ENCODE results near the gene KIAA1328.

DNA sequence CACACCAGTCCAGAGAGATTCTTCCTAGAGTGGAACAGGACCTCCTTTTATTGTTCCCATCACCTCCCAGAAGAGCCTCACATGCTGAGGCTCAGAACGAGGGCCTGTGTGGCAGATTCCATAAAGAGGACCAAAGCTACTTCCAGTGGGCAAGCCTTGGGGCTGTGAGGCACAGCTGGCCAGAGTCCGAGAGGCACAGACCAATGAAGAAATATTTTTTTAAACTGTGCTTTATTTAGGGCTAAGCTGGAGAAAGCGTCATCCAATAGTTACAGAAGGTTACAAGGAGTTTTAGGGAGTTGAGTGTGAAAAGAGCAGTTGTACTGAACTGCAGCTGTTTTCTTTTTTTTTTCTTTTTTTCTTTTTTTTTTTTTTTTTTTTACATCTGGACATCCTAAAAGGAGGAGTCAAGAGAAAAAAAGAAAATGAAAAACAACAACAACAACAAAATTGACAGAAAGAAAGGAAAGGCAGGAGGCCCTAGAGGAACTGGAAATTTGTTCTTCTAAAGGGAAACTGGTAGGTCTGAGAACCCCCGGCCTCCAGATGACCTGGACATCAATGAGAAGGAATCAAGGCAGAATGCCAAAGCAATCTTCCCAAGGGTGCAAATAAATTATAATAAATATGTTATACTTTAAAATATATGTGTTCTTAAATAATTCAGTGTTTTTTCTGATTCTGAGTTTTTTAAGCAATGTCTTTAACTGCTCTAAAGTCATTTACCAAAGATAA is 414.1 kb downstream of the KIAA1328 start:
- TF ChIP-seq, protein P1, sequence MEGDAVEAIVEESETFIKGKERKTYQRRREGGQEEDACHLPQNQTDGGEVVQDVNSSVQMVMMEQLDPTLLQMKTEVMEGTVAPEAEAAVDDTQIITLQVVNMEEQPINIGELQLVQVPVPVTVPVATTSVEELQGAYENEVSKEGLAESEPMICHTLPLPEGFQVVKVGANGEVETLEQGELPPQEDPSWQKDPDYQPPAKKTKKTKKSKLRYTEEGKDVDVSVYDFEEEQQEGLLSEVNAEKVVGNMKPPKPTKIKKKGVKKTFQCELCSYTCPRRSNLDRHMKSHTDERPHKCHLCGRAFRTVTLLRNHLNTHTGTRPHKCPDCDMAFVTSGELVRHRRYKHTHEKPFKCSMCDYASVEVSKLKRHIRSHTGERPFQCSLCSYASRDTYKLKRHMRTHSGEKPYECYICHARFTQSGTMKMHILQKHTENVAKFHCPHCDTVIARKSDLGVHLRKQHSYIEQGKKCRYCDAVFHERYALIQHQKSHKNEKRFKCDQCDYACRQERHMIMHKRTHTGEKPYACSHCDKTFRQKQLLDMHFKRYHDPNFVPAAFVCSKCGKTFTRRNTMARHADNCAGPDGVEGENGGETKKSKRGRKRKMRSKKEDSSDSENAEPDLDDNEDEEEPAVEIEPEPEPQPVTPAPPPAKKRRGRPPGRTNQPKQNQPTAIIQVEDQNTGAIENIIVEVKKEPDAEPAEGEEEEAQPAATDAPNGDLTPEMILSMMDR (optimal IDR thresholded peaks at IDR 0.05 in 1 of 3, IDR thresholded peaks at IDR 0.05 in 1 of 3, conservative IDR thresholded peaks at IDR 0.05 in 1 of 3; ENCODE audit: extremely low read depth in 1 of 3, insufficient read depth in 2 of 3, low read length in 3 of 3), result no peak
- TF ChIP-seq EZH2 (IDR thresholded peaks at IDR 0.05; ENCODE audit: low read length), result no peak
